WTC11 (cell line): ENCODE measurements around the gene PLTP. TPM values are rescaled to one million over a fixed set of nuclear protein-coding genes. Genes with fewer than 3 reads are reported as not detected.

Experiments
- ATAC-seq: fragments of 200-7000 bp; cut with Tn5 transposase; 2 replicates; pipeline ENCODE4 v1.10.0; 2021; ENCODE audit warnings: mild to moderate bottlenecking, moderate library complexity
- CTCF ChIA-PET: fragments of 300-600 bp; sonication (Branson Sonifier 250); formaldehyde crosslinking; loops from one replicate; lab custom pipeline; 2021; ENCODE audit warnings: antibody characterized with exemption; lab: Charles Lee
- POLR2A ChIA-PET: fragments of 350-600 bp; sonication (Branson Sonifier 250); formaldehyde crosslinking; loops from one replicate; lab custom pipeline; 2021; ENCODE audit warnings: antibody characterized with exemption; lab: Charles Lee
- DNase-seq: peaks from one replicate; pipeline ENCODE4 v3.0.0; 2021; ENCODE audit warnings: low spot score
- H3K27ac Mint-ChIP-seq: 2 replicates; pipeline ENCODE4 v1.8.0; 2021; ENCODE audit warnings: mixed read lengths
- H3K27me3 Mint-ChIP-seq: 2 replicates; pipeline ENCODE4 v1.8.0; 2021; ENCODE audit warnings: low read depth, mild to moderate bottlenecking, moderate library complexity, mixed read lengths
- H3K36me3 Mint-ChIP-seq: 2 replicates; pipeline ENCODE4 v1.8.0; 2021; ENCODE audit warnings: mixed read lengths
- H3K4me1 Mint-ChIP-seq: 2 replicates; pipeline ENCODE4 v1.8.0; 2022; ENCODE audit warnings: mixed read lengths
- H3K4me3 Mint-ChIP-seq: 2 replicates; pipeline ENCODE4 v1.8.0; 2021; ENCODE audit warnings: mild to moderate bottlenecking, moderate library complexity, mixed read lengths
- H3K9me3 Mint-ChIP-seq: 2 replicates; pipeline ENCODE4 v1.8.0; 2021; ENCODE audit warnings: mixed read lengths
- ARID4B ChIP-seq: sonication (generic); formaldehyde crosslinking; IDR thresholded peaks from 2 replicates; pipeline ENCODE4 v1.8.0; 2023; ENCODE audit warnings: missing genetic modification reagents, mild to moderate bottlenecking, borderline replicate concordance
- E2F4 ChIP-seq: sonication (generic); formaldehyde crosslinking; IDR thresholded peaks from 2 replicates; pipeline ENCODE4 v1.8.1; 2022; ENCODE audit warnings: low read depth, mild to moderate bottlenecking, moderate library complexity, missing genetic modification reagents, borderline replicate concordance
- E2F5 ChIP-seq: sonication (generic); formaldehyde crosslinking; IDR thresholded peaks from 2 replicates; pipeline ENCODE4 v1.8.1; 2022; ENCODE audit warnings: mild to moderate bottlenecking, moderate library complexity, missing genetic modification reagents
- ETV6 ChIP-seq: sonication (generic); formaldehyde crosslinking; IDR thresholded peaks from 2 replicates; pipeline ENCODE4 v1.8.1; 2022; ENCODE audit warnings: mild to moderate bottlenecking, missing genetic modification reagents
- HMGA2 ChIP-seq: fragments of 250-450 bp; sonication (Bioruptor Pico); IDR thresholded peaks from 2 replicates; pipeline ENCODE4 v1.4.0; 2021; ENCODE audit warnings: mild to moderate bottlenecking, moderate library complexity
- IRF2 ChIP-seq: sonication (generic); formaldehyde crosslinking; IDR thresholded peaks from 2 replicates; pipeline ENCODE4 v1.8.0; 2022; ENCODE audit warnings: low read depth, missing genetic modification reagents, borderline replicate concordance
- JAZF1 ChIP-seq: fragments of 250-450 bp; sonication (Bioruptor Pico); IDR thresholded peaks from 2 replicates; pipeline ENCODE4 v1.9.0; 2021; ENCODE audit warnings: moderate library complexity, mild to moderate bottlenecking, inconsistent platforms
- MLX ChIP-seq: sonication (generic); formaldehyde crosslinking; IDR thresholded peaks from 2 replicates; pipeline ENCODE4 v1.8.1; 2023; ENCODE audit warnings: mild to moderate bottlenecking, missing genetic modification reagents, moderate library complexity
- NFE2L1 ChIP-seq: sonication (generic); formaldehyde crosslinking; IDR thresholded peaks from 2 replicates; pipeline ENCODE4 v1.8.1; 2023; ENCODE audit warnings: missing genetic modification reagents
- NR2C2 ChIP-seq: sonication (generic); formaldehyde crosslinking; IDR thresholded peaks from 2 replicates; pipeline ENCODE4 v1.8.0; 2022; ENCODE audit warnings: mild to moderate bottlenecking, missing genetic modification reagents
- PREB ChIP-seq: sonication (generic); formaldehyde crosslinking; IDR thresholded peaks from 2 replicates; pipeline ENCODE4 v1.8.1; 2022; ENCODE audit warnings: mild to moderate bottlenecking, missing genetic modification reagents, moderate library complexity, borderline replicate concordance
- SMAD3 ChIP-seq: sonication (generic); formaldehyde crosslinking; IDR thresholded peaks from 2 replicates; pipeline ENCODE4 v1.8.0; 2022; ENCODE audit warnings: missing genetic modification reagents, mild to moderate bottlenecking, borderline replicate concordance
- TEAD1 ChIP-seq: sonication (generic); formaldehyde crosslinking; IDR thresholded peaks from 2 replicates; pipeline ENCODE4 v1.8.0; 2022; ENCODE audit warnings: mild to moderate bottlenecking, missing genetic modification reagents
- ZBTB43 ChIP-seq: sonication (generic); formaldehyde crosslinking; IDR thresholded peaks from 2 replicates; pipeline ENCODE4 v1.8.1; 2023; ENCODE audit warnings: mild to moderate bottlenecking, missing genetic modification reagents
- ZNF416 ChIP-seq: fragments of 250-450 bp; sonication (Bioruptor Pico); IDR thresholded peaks from 2 replicates; pipeline ENCODE4 v1.9.0; 2021; ENCODE audit warnings: mild to moderate bottlenecking, inconsistent platforms
- ZNF425 ChIP-seq: fragments of 250-450 bp; sonication (Bioruptor Pico); conservative IDR thresholded peaks from 2 replicates; pipeline ENCODE4 v1.9.0; 2021; ENCODE audit warnings: mild to moderate bottlenecking
- total RNA-seq: library from RNA; stranded (reverse); gene quantifications from 3 replicates; pipeline ENCODE4 v1.2.3, GENCODE V29; 2021

The PLTP gene
- total RNA-seq, 1 experiment from 2014 or later: 109 TPM

- no peak for TF ChIP-seq E2F4 (CRISPR knock-in tag)
- TF ChIP-seq E2F5 (CRISPR knock-in tag): no peak
- no peak for TF ChIP-seq ZNF416 (CRISPR knock-in tag)
- TF ChIP-seq MLX (CRISPR knock-in tag): no peak
- no peak for TF ChIP-seq ZNF425 (CRISPR knock-in tag)
- TF ChIP-seq NR2C2 (CRISPR knock-in tag): no peak
- TF ChIP-seq ZBTB43 (CRISPR knock-in tag): no peak
- no peak for TF ChIP-seq SMAD3 (CRISPR knock-in tag)
- no peak for TF ChIP-seq TEAD1 (CRISPR knock-in tag)
- no peak for TF ChIP-seq PREB (CRISPR knock-in tag)
- TF ChIP-seq NFE2L1 (CRISPR knock-in tag): no peak
- TF ChIP-seq IRF2 (CRISPR knock-in tag): no peak
- no peak for TF ChIP-seq HMGA2 (CRISPR knock-in tag)
- TF ChIP-seq ARID4B (CRISPR knock-in tag): no peak
- no peak for TF ChIP-seq JAZF1 (CRISPR knock-in tag)
- no peak for TF ChIP-seq ETV6 (CRISPR knock-in tag)
- H3K9me3 Mint-ChIP-seq: no peaks in the 10 kb centered on the region
- no peak overlapping the region for H3K27ac Mint-ChIP-seq
- DNase-seq (no peak), ATAC-seq (no peak)
- no peaks in the 10 kb centered on the region for H3K27me3 Mint-ChIP-seq
- H3K36me3 Mint-ChIP-seq: peaks cover 29% of the 10 kb centered on the region
- no peak overlapping the region for H3K4me3 Mint-ChIP-seq
- ChIA-PET CTCF (interaction anchor here (1.7 kb wide), 1 partner anchor 20 kb away, joined by 5 read pairs; no protein-coding TSS in a partner anchor), POLR2A (interaction anchor here (1.3 kb wide), 1 partner anchor 51 kb away, joined by 3 read pairs; no protein-coding TSS in a partner anchor)
- peaks cover 5% of the 10 kb centered on the region for H3K4me1 Mint-ChIP-seq
Observed at GRCh38 chr20:45950330-45950646, 38.3 kb upstream of the PLTP start.
